Stimulated activated CD8-positive, alpha-beta memory T cell treated with anti-CD3 and anti-CD28 coated beads, Interleukin-15, amount 100 ng/mL, for 1 hour (primary cell): Measurements from ENCODE around the gene DUT.

Source experiments
- DNase-seq: peaks from one replicate; pipeline ENCODE4 v3.0.0-alpha.2; 2020; ENCODE audit warnings: low read depth

DUT gene

DNA sequence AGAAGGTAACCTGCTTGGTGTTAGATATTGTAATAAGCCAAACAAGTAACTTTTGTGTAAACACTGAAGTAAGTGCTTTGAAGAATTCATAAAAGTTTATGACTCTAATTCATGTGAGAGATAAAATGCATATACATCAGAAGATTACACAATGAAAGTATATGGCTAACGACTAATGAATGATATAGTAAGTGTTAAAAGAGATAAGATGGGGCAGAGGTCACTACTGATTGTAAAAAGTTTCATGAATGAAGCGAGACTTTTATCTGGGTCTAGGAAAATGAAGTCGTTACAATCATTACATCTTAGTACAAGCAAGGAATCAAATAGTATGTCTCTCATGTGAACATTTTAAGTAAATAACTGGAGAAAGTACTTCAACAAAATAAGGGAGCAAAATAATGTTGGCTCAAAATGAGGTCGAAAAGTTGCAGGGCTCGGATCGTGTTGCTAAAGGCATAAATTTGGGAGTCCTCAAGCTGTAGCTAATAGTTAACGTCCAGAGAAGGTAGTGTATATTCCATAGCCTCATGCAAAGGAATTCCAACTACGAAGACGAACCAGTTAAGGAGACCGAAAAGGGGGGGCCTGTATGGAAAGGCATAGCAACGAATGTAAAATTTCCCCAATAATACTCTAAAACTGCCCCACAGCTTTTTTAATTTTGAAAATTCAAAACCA, 984 bp upstream of the DUT start:
- DNase-seq, result no peak

GRCh38 chr15:48331796-48332641, 790 bp downstream of the DUT start:
- DNase-seq, result peak; percentile 51

- no peak for DNase-seq
Measured at GRCh38 chr15:48332642-48333034, 1.4 kb downstream of the DUT start.

- DNase-seq, result no peak
Measured at GRCh38 chr15:48333540-48333939, 2.3 kb downstream of the DUT start.

DNA sequence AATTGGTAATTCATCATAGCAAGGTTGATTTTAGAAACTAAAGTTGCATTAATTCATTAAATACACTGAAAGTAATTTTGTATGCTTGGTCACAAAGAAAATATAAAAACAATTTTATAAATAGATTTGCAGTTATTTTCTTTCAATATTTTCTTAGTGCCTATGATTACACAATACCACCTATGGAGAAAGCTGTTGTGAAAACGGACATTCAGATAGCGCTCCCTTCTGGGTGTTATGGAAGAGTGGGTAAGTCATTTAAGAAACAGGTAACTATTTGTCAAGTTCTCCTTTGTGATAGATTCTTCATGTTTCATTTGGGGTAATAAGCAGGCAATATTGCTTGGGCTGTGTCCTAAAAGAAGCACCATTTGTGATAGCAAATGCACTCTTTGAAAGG, 3.0 kb downstream of the DUT start:
- no peak for DNase-seq

DNA sequence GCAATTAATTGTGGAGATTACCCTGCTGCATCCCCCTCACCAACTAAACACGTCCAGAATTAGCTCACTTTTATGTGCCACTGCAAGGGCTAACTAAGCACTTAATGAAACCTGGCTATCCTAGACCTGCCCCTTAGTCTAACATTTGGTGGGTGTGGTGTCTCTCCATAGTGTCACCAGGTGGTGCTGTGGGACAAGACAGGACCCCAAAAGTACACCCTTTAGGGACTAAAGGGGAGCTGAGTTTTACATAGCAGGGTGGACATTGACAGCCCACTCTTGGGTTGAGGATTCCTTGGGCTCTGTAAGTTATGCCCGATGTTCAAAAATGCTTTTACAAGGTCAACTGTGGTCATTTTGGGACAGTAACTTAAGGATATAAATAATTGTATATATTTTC, 5.7 kb downstream of the DUT start:
- DNase-seq, result no peak

GRCh38 chr15:48337607-48338006, 6.4 kb downstream of the DUT start:
- no peak for DNase-seq

DNA sequence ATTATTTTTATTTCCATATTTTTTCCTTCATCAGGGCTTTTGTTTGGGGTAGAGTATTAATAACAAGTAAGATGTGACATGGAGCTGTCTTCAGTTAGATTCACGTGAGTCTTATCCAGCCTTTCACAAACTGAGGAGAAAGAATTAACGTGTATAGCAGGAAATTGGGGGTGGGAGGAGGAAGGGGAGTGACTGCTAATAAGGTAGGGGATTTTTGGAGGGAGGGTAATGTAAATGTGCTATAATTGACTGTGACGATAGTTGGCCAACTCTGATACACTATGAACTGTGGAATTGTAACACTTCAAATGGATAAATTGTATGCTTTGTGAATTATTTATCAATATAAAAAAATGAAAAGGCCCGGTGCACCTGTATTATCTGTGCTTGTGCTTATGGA, 8.9 kb downstream of the DUT start:
- DNase-seq, result no peak

- DNase-seq, result no peak
Measured at GRCh38 chr15:48343865-48344264, 12.6 kb downstream of the DUT start.

GRCh38 chr15:48345516-48345915, 14.3 kb downstream of the DUT start:
- no peak for DNase-seq

- peak; percentile 17 for DNase-seq
Measured at GRCh38 chr15:48352474-48353072, 21.3 kb downstream of the DUT start.

GRCh38 chr15:48354694-48355303, 23.6 kb downstream of the DUT start:
- DNase-seq, result no peak

- DNase-seq, result no peak
Measured at GRCh38 chr15:48355377-48355776, 24.1 kb downstream of the DUT start.

- DNase-seq, result no peak
Measured at GRCh38 chr15:48358229-48359152, 27.3 kb downstream of the DUT start.

DNA sequence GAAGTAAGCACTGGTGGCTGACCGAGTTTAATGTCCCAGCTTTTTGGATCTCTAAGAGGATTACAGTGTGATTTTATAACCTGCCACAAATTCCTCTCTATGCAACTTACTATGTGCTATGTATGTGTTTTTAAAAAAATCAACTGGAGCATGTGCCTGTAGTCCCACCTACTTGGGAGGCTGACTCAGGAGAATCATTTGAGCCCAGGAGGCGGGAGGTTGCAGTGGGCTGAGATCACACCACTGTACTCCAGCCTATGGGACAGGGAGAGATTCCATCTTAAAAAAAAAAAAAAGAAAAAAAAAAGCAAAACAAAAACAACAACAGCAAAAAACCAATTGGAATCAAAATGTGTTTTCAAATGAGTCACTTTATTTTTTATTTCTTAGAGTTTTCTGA, 29.6 kb downstream of the DUT start:
- no peak for DNase-seq

GRCh38 chr15:48361685-48362084, 30.5 kb downstream of the DUT start:
- DNase-seq, result no peak

DNA sequence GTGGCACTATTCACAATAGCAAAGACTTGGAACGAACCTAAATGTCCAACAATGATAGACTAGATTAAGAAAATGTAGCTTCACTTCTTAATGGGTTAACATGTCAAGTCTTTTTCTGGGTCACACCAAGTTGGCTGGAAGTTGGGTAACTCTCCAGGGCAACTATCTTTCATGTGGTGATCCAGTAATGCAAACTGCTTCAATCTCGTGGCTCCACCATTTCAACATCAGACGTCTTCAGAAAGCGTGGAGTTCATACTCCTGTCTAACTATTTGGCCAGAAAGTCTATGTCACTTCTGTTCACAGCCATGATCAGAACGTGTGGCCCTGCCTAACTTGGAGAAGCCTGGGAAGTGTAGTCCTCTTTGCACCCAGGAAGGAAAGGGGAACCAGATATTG, 32.2 kb downstream of the DUT start:
- no peak for DNase-seq

DNA sequence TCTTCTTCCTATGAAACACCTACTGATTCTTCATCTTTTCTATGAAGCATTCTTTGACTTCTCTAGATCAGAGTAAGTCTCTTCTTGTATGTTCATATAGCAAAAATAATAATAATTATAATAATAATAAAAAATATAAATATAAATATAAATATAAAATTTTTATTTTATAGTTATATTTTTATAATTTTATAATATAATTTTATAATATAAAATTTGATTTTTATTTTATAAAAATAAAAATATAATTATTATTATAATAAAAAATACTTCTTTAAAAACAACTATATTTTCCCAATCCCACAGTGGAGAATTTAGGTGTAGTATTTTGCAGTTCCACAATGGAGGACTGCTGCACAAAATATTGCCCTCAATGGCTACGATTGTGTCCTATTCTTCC, 34.3 kb downstream of the DUT start:
- no peak for DNase-seq

DNA sequence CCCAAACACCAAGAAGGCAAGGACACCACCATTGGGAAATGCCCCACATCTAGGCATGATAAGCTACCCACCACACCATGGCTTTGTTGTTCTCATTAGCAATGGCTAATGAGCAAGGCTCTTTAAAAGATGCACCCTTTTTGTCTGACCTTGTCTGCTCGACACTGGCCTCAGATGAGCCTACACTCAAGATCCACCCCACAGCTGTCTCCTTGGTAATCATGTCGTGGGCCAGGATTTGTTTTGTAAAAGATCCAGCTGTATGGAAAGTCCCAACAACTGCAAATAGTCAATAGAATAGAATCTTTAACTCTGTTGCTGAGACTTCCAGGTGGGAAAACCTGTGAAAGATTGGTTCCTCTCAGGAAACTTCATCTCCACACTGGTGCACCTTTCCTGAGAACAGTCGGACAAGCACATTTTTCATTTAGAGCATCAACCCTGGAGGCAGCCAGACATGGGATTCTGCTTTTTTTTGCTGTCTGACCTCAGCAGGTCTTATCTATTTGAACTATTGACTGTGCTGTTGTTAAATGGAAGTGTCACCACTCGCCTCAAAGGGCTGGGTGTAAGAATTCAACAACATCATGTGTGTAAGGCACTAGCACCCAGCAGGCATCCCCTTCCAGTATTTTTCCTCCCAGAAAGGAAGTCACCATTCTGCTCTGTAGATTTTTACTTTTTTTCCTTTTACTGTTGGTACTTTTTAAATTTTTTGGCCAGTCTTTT, 35.5 kb downstream of the DUT start:
- no peak for DNase-seq

DNA sequence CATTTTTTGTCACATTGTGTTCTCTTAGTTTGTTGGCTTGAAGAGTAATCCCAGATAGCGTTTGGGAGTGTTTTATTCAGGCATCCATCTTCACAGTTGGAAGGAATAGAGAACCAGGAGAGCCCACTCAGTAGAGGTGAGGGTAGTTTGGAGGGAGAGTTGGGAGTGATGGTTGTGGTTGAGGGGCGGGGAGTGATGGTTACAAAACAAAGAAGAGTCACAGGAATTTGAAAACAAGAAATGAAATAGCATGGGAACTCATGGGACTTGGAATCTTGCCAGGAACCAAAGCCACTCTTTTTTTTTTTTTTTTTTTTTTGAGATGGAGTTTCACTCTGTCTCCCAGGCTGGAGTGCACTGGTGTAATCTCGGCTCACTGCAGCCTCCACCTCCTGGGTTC, 36.3 kb downstream of the DUT start:
- DNase-seq, result no peak

DNA sequence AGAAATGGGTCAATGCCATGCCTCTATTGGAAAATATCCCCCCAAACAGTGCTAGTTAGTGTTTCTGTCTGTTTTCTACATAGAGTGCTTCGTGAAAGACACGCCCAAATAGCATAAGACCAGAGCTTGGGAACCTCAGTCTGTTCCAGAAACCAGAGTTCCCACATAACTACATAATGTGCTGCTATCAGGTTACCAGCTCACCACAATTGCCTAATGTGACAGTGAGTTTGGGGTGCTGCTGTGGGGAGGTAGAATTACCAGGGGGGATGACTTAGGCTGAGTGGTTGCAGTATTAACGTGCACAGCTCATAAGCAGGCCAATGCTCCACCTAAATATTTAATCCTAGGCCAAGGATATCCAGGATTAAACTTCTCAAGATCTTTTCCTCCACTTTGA, 39.2 kb downstream of the DUT start:
- no peak for DNase-seq
